Measurements from ENCODE around the gene PWWP2B. TPM values are rescaled to one million over a fixed set of nuclear protein-coding genes. Genes with fewer than 3 reads are reported as not detected.
A peak's percentile ranks its signal among the peaks of the same experiment; 100 is the strongest.

PWWP2B gene
- total and polyA plus RNA-seq, 10 donors: 22.5 to 50.0 (median 28.0) TPM

- 4 to 7% (median 5%) methylated on average over 12 to 33 of the region's 33 CpGs for whole genome bisulfite sequencing, 5 donors
- H3K27ac ChIP-seq: peak overlapping the region; percentile 87 to 99 (median 94)
- TF ChIP-seq POLR2AphosphoS5 (IDR thresholded peaks at IDR 0.05) (peak; percentile 44 to 80 (median 62)), CTCF (IDR thresholded peaks at IDR 0.05 in 8 of 11, conservative IDR thresholded peaks at IDR 0.05 in 3 of 11) (no peak), POLR2A (IDR thresholded peaks at IDR 0.05) (no peak)
- peak overlapping the region in 3 of 8 donors; percentile 2 to 52 (median 13) for H3K4me3 ChIP-seq
- no peaks in the 10 kb centered on the region for H3K27me3 ChIP-seq (replicated peaks in 1 of 7)
- H3K4me1 ChIP-seq: peaks cover 63 to 87% (median 81%) of the 10 kb centered on the region in 6 donors
- intact Hi-C loops (cut with DNase I; ENCODE audit: low total_unique reads): no loop called here
- peak; percentile 95 for DNase-seq
- no peaks in the 10 kb centered on the region for H3K9me3 ChIP-seq
- peaks cover 0 to 12% (median 0%) of the 10 kb centered on the region in 6 donors for H3K36me3 ChIP-seq
Observed at GRCh38 chr10:132420981-132421846, 24.2 kb downstream of the PWWP2B start.

- Histone ChIP-seq H3K4me3 (peak overlapping the region in 1 of 8 donors; percentile 52), H3K27ac (peak overlapping the region; percentile 87 to 99 (median 94)), H3K36me3 (peaks cover 0 to 9% (median 0%) of the 10 kb centered on the region in 6 donors), H3K27me3 (replicated peaks in 1 of 7) (no peaks in the 10 kb centered on the region), H3K4me1 (peaks cover 59 to 78% (median 73%) of the 10 kb centered on the region in 6 donors), H3K9me3 (no peaks in the 10 kb centered on the region)
- WGBS, 5 donors: 29 to 53% (median 39%) methylated on average over 25 to 30 of the region's 30 CpGs
- intact Hi-C loops (cut with DNase I; ENCODE audit: low total_unique reads): no loop called here
- no peak for TF ChIP-seq CTCF (IDR thresholded peaks at IDR 0.05 in 8 of 11, conservative IDR thresholded peaks at IDR 0.05 in 3 of 11)
- peak; percentile 73 to 80 (median 78) for TF ChIP-seq POLR2AphosphoS5 (IDR thresholded peaks at IDR 0.05)
- peak; percentile 92 for DNase-seq
Observed at GRCh38 chr10:132421847-132422751, 25.1 kb downstream of the PWWP2B start.

- peaks cover 50 to 68% (median 62%) of the 10 kb centered on the region in 6 donors for H3K4me1 ChIP-seq
- DNase-seq: peak; percentile 83
Observed at GRCh38 chr10:132422903-132423825, 26.2 kb downstream of the PWWP2B start.

More at GRCh38 chr10:132422903-132423825, 26.2 kb downstream of the PWWP2B start:
- Histone ChIP-seq H3K27ac (peak overlapping the region; percentile 87 to 99 (median 94)), H3K4me3 (peak overlapping the region in 1 of 8 donors; percentile 52), H3K36me3 (peaks cover 0 to 13% (median 0%) of the 10 kb centered on the region in 6 donors), H3K27me3 (replicated peaks in 1 of 7) (no peaks in the 10 kb centered on the region), H3K9me3 (no peaks in the 10 kb centered on the region)
- intact Hi-C loops (cut with DNase I; ENCODE audit: low total_unique reads): no loop called here
- TF ChIP-seq CTCF (IDR thresholded peaks at IDR 0.05 in 8 of 11, conservative IDR thresholded peaks at IDR 0.05 in 3 of 11) (no peak), POLR2A (IDR thresholded peaks at IDR 0.05) (peak in 1 of 3 donors; percentile 5), POLR2AphosphoS5 (IDR thresholded peaks at IDR 0.05) (peak; percentile 42 to 66 (median 49))
- 42 to 59% (median 50%) methylated on average over 23 to 26 of the region's 26 CpGs for WGBS, 5 donors
